Keratinocyte (primary cell): ENCODE data around the gene FAM107B. TPM values are rescaled to one million over a fixed set of nuclear protein-coding genes. Genes with fewer than 3 reads are reported as not detected.

Experiments used
- DNase-seq: peaks from one replicate; pipeline ENCODE4 v3.0.0-alpha.2; 2011; ENCODE audit warnings: low read depth, missing footprints, low spot score
- FAIRE-seq: peaks from 2 replicates; lab custom pipeline; 2011; peaks lifted over from hg19 to GRCh38; lab: Jason Lieb, UNC
- H2AFZ ChIP-seq: 2 replicates; pipeline ENCODE4 v1.6.0; 2012; ENCODE audit warnings: low read length, control low read depth, inconsistent platforms; ENCODE audit not compliant: control insufficient read depth
- H3K27ac ChIP-seq: 2 replicates; pipeline ENCODE4 v1.5.1; 2011; ENCODE audit warnings: low read length; ENCODE audit not compliant: control insufficient read depth, insufficient read depth
- H3K27me3 ChIP-seq: 3 replicates; pipeline ENCODE4 v1.6.0; 2011; ENCODE audit warnings: low read length; ENCODE audit not compliant: control insufficient read depth, insufficient read depth; ENCODE audit errors: extremely low read depth
- H3K36me3 ChIP-seq, 2 experiments: 2 replicates in 1 of 2; 3 replicates in 1 of 2; pipeline ENCODE4 v1.5.1; 2011; ENCODE audit warnings: low read length in 2 of 2, mild to moderate bottlenecking in 1 of 2; ENCODE audit not compliant: control insufficient read depth in 2 of 2, insufficient read depth in 2 of 2; ENCODE audit errors: extremely low read depth in 1 of 2
- H3K4me1 ChIP-seq: 3 replicates; pipeline ENCODE4 v1.5.1; 2011; ENCODE audit warnings: low read length; ENCODE audit not compliant: control insufficient read depth, insufficient read depth; ENCODE audit errors: extremely low read depth
- H3K4me2 ChIP-seq: 3 replicates; pipeline ENCODE4 v1.6.0; 2011; ENCODE audit warnings: low read depth, low read length; ENCODE audit not compliant: control insufficient read depth, insufficient read depth; ENCODE audit errors: extremely low read depth
- H3K4me3 ChIP-seq, 3 experiments: fragments of 200-600 bp in 1 of 3; sonication (generic) in 1 of 3; 2 replicates in 2 of 3; 3 replicates in 1 of 3; pipeline ENCODE4 v1.5.1; 2011 to 2016; ENCODE audit warnings: low read length in 3 of 3, mild to moderate bottlenecking in 3 of 3, control low read depth in 2 of 3, inconsistent platforms in 1 of 3, low read depth in 1 of 3, mixed read lengths in 1 of 3, mixed run types in 1 of 3, moderate library complexity in 1 of 3; ENCODE audit not compliant: control insufficient read depth in 2 of 3, insufficient read depth in 2 of 3; ENCODE audit errors: extremely low read depth in 1 of 3
- H3K79me2 ChIP-seq: 2 replicates; pipeline ENCODE4 v1.6.0; 2012; ENCODE audit warnings: low read length; ENCODE audit not compliant: control insufficient read depth, insufficient read depth
- H3K9ac ChIP-seq: 3 replicates; pipeline ENCODE4 v1.6.0; 2011; ENCODE audit warnings: low read length; ENCODE audit not compliant: control insufficient read depth, insufficient read depth; ENCODE audit errors: extremely low read depth
- H3K9me1 ChIP-seq: 3 replicates; pipeline ENCODE4 v1.6.0; 2011; ENCODE audit warnings: low read length; ENCODE audit not compliant: control insufficient read depth, insufficient read depth; ENCODE audit errors: extremely low read depth
- H3K9me3 ChIP-seq: 2 replicates; pipeline ENCODE4 v1.5.1; 2012; ENCODE audit warnings: low read depth, low read length; ENCODE audit not compliant: control insufficient read depth
- H4K20me1 ChIP-seq: 3 replicates; pipeline ENCODE4 v1.6.0; 2011; ENCODE audit warnings: low read length; ENCODE audit not compliant: control insufficient read depth, insufficient read depth; ENCODE audit errors: extremely low read depth
- EZH2 ChIP-seq: IDR thresholded peaks from one replicate; pipeline ENCODE4 v1.6.1; 2012; ENCODE audit warnings: inconsistent platforms, mild to moderate bottlenecking, low read length, moderate library complexity
- dilution Hi-C: fragments of 300-500 bp; cut with MboI; formaldehyde crosslinking; loops from one replicate; pipeline ENCODE4 v1.7.0; 2020; ENCODE audit warnings: low sequenced_read_pairs; ENCODE audit not compliant: extremely low pct_ligation_motif_present
- polyA plus RNA-seq, 5 experiments: library from polyadenylated mRNA; depleted of rRNA in 3 of 5; stranded (reverse) in 3 of 5; stranded (forward) in 1 of 5; unstranded in 1 of 5; fragments of >200 nt; gene quantifications; 1 replicate in 1 of 5; 2 replicates in 3 of 5; 3 replicates in 1 of 5; pipeline versions ENCODE4 v1.2.1 to v1.2.3, GENCODE V29; 2011 to 2012; ENCODE audit warnings: missing spikeins in 2 of 5, low read depth in 1 of 5, low replicate concordance in 1 of 5
- TF ChIP-seq, protein P1 (sequence below), 3 experiments: IDR thresholded peaks in 1 of 3; conservative IDR thresholded peaks in 1 of 3; optimal IDR thresholded peaks in 1 of 3; 2 replicates in 2 of 3; 3 replicates in 1 of 3; pipeline versions ENCODE3 to v1.5.1; 2011; ENCODE audit warnings: low read length in 3 of 3, mild to moderate bottlenecking in 3 of 3, moderate library complexity in 2 of 3, control low read depth in 1 of 3, inconsistent platforms in 1 of 3; ENCODE audit not compliant: insufficient read depth in 2 of 3; ENCODE audit errors: extremely low read depth in 1 of 3

FAM107B gene
- polyA plus RNA-seq, 1 donor (not counting 4 experiments of a cell fraction or from before 2014, with no cell fraction given) = 8.7 TPM

DNA sequence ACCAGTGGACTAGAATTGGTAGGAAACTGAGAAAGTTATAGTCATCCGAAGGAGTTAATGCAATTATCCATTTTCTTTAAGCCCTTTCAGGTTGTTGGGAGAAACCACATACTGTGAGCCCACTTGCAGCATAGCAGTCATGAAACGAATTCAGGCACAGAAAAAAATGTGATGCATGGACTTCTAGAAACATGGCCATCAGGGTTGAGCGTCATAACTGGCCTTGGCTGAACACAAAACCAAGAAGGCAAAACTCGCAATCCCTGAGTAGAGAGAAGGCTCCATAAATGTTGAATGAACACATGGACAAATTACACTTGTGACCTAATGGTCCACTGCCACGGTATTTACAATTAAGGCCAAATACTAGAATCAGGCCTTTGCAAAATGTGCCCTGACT, 121.9 kb downstream of the FAM107B start:
- H3K79me2 ChIP-seq = no peaks in the 10 kb centered on the region
- H3K36me3 ChIP-seq = no peaks in the 10 kb centered on the region
- no peak overlapping the region for H3K4me2 ChIP-seq
- dilution Hi-C loops = no loop called here
- H2AFZ ChIP-seq = no peak overlapping the region
- H3K27ac ChIP-seq = no peak overlapping the region
- peaks cover 47% of the 10 kb centered on the region for H3K4me1 ChIP-seq
- H3K9me1 ChIP-seq = no peaks in the 10 kb centered on the region
- H3K9me3 ChIP-seq = no peaks in the 10 kb centered on the region
- FAIRE-seq (no peak), DNase-seq (no peak)
- no peaks in the 10 kb centered on the region for H4K20me1 ChIP-seq
- H3K9ac ChIP-seq = no peak overlapping the region
- no peak overlapping the region for H3K4me3 ChIP-seq
- TF ChIP-seq, protein P1, sequence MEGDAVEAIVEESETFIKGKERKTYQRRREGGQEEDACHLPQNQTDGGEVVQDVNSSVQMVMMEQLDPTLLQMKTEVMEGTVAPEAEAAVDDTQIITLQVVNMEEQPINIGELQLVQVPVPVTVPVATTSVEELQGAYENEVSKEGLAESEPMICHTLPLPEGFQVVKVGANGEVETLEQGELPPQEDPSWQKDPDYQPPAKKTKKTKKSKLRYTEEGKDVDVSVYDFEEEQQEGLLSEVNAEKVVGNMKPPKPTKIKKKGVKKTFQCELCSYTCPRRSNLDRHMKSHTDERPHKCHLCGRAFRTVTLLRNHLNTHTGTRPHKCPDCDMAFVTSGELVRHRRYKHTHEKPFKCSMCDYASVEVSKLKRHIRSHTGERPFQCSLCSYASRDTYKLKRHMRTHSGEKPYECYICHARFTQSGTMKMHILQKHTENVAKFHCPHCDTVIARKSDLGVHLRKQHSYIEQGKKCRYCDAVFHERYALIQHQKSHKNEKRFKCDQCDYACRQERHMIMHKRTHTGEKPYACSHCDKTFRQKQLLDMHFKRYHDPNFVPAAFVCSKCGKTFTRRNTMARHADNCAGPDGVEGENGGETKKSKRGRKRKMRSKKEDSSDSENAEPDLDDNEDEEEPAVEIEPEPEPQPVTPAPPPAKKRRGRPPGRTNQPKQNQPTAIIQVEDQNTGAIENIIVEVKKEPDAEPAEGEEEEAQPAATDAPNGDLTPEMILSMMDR (optimal IDR thresholded peaks at IDR 0.05 in 1 of 3, IDR thresholded peaks at IDR 0.05 in 1 of 3, conservative IDR thresholded peaks at IDR 0.05 in 1 of 3; ENCODE audit: extremely low read depth in 1 of 3, insufficient read depth in 2 of 3, low read length in 3 of 3) = no peak
- no peak for TF ChIP-seq EZH2
- H3K27me3 ChIP-seq = no peaks in the 10 kb centered on the region

DNA sequence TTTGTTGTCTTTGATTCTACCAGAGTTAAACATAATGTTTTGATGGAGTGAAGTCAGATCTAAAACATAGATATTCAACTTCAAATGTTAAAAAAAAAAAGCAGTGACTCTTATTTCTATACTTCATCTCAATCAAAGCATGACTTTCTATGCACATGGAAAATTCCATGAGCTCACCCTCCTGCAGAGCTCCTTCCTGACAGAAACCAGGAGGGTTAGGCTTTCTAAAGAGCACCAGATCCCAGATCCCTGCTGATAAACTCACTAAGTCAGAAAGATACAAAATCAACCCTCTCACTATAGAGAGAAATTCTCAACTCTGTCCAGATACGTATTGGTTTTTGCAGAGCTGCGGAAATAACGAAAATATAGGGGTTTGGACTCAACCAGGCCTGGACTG, 122.6 kb downstream of the FAM107B start:
- DNase-seq (no peak), FAIRE-seq (no peak)
- TF ChIP-seq, protein P1 (optimal IDR thresholded peaks at IDR 0.05 in 1 of 3, IDR thresholded peaks at IDR 0.05 in 1 of 3, conservative IDR thresholded peaks at IDR 0.05 in 1 of 3; ENCODE audit: extremely low read depth in 1 of 3, insufficient read depth in 2 of 3, low read length in 3 of 3) = no peak
- no peak for TF ChIP-seq EZH2
- H3K9me3 ChIP-seq = no peaks in the 10 kb centered on the region
- no peak overlapping the region for H3K9ac ChIP-seq
- H3K4me2 ChIP-seq = no peak overlapping the region
- H3K9me1 ChIP-seq = no peaks in the 10 kb centered on the region
- no peak overlapping the region for H3K4me3 ChIP-seq
- no peaks in the 10 kb centered on the region for H3K27me3 ChIP-seq
- H3K79me2 ChIP-seq = no peaks in the 10 kb centered on the region
- H3K4me1 ChIP-seq = peaks cover 40% of the 10 kb centered on the region
- dilution Hi-C loops = no loop called here
- no peaks in the 10 kb centered on the region for H3K36me3 ChIP-seq
- H2AFZ ChIP-seq = no peak overlapping the region
- no peaks in the 10 kb centered on the region for H4K20me1 ChIP-seq
- H3K27ac ChIP-seq = no peak overlapping the region
